Mesodermal cell (in vitro differentiated cells): Measurements from ENCODE around the gene EIF4E1B.

Source experiments
- H3K27ac ChIP-seq: 2 replicates; pipeline ENCODE4 v1.7.0; 2013; ENCODE audit warnings: mild to moderate bottlenecking, low read depth, low read length, moderate library complexity; ENCODE audit not compliant: severe bottlenecking
- H3K36me3 ChIP-seq: 2 replicates; pipeline ENCODE4 v1.7.1; 2013; ENCODE audit warnings: mild to moderate bottlenecking, low read length, moderate library complexity; ENCODE audit not compliant: control insufficient read depth, insufficient read depth
- H3K4me1 ChIP-seq: one replicate; pipeline ENCODE4 v1.7.1; 2013; ENCODE audit warnings: mild to moderate bottlenecking, low read length; ENCODE audit not compliant: insufficient read depth, control insufficient read depth, poor library complexity, severe bottlenecking
- H3K4me3 ChIP-seq: 2 replicates; pipeline ENCODE4 v1.7.0; 2013; ENCODE audit warnings: low read length, control low read depth, mild to moderate bottlenecking; ENCODE audit not compliant: insufficient read depth, poor library complexity, severe bottlenecking; ENCODE audit errors: extremely low read depth
- H3K9me3 ChIP-seq: 2 replicates; pipeline ENCODE4 v1.7.1; 2013; ENCODE audit warnings: mild to moderate bottlenecking, low read length, moderate library complexity; ENCODE audit not compliant: control insufficient read depth
- WGBS, 2 experiments: methylation state at CpG; one replicate each; pipeline ENCODE4 v1.1.5; 2013; ENCODE audit warnings: missing lambda C conversion rate in 2 of 2; ENCODE audit not compliant: insufficient coverage in 2 of 2; 5-methylcytosine and 5-hydroxymethylcytosine counted together

Gene EIF4E1B

DNA sequence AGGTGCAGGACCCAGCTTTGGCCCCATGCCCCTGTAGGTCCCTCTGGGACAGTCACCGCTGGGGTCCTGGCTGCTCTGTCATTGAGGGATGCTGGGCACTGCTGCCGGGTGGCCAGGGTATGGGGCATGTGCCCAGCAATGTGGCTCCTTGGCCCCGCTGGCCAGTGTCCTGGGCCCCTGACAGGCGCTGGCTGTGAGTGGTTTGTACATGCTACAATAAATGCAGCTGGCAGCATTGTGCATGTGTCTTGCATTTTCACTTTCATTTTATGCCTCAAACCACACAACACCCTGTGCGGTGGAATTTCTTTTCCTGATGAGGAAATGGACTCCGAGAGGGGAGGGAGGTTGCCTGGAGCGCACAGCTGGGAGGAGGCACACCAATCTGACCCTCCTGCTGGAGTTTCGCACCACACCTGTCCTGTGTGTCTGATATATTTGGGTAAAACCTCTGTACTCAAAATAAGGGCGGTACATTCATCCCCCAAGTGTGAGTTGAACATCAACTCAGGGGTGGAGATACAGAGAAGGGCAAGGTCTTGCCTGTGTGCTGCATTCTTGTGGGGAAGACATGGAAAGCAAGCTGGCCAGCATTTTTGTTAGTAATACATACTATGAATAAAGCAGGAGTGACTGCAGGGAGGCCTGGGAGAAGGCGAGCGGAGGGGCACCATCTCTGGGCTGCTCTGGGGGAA, 28.5 kb downstream of the EIF4E1B start:
- WGBS, 2 experiments: 88 to 89% methylated on average over 5 to 9 of the region's 11 CpGs

DNA sequence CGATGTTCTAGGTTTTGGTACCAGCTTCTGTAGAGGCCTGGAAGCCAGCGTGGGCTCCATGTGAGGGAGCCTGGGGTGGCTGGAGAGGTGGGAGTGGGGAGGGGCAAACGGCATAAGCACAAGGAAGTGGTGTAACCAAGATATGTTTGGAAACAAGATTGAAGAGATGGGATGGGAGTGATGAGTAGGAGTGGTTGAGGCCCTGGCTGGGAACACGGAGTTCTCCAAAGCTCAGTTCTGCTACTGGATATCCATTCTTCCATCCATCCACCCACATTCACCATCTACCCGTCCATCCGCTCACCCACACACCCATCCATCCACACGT, 29.0 kb downstream of the EIF4E1B start:
- WGBS, 2 experiments: 80 to 86% methylated on average over 3 to 6 of the region's 7 CpGs
- Histone ChIP-seq H3K4me1 (no peaks in the 10 kb centered on the region), H3K4me3 (no peak overlapping the region), H3K27ac (no peak overlapping the region), H3K36me3 (peaks cover 10% of the 10 kb centered on the region), H3K9me3 (no peaks in the 10 kb centered on the region)

More for the DNA sequence above, 28.5 kb downstream of the EIF4E1B start:
- H3K27ac ChIP-seq: no peak overlapping the region
- no peaks in the 10 kb centered on the region for H3K4me1 ChIP-seq
- H3K36me3 ChIP-seq: peaks cover 10% of the 10 kb centered on the region
- H3K4me3 ChIP-seq: no peak overlapping the region
- H3K9me3 ChIP-seq: no peaks in the 10 kb centered on the region

- H3K27ac ChIP-seq: no peak overlapping the region
- H3K9me3 ChIP-seq: no peaks in the 10 kb centered on the region
- 58 to 76% methylated on average over 2 to 3 of the region's 4 CpGs for WGBS, 2 experiments
- H3K36me3 ChIP-seq: peaks cover 10% of the 10 kb centered on the region
- no peaks in the 10 kb centered on the region for H3K4me1 ChIP-seq
- H3K4me3 ChIP-seq: no peak overlapping the region
Observed at GRCh38 chr5:176659860-176660461, 29.5 kb downstream of the EIF4E1B start.

DNA sequence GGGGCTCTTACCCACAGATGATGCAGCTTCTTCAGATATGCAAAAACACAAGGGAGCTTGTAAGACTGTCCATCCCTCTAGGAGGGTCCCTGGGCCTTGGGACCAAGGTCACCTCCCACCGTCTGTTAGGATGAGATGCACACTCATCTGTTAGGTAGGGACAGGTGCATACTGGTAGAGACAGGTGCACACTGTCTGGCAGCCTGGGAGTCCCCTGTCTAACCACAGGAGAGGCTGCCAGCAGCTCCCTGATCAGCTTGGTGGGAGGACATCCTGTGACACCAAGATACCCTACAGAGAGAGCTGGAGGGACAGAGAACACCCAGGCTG, 30.0 kb downstream of the EIF4E1B start:
- no peaks in the 10 kb centered on the region for H3K9me3 ChIP-seq
- 29 to 50% methylated on average over 1 of the region's 1 CpG for WGBS, 2 experiments
- H3K27ac ChIP-seq: no peak overlapping the region
- peaks cover 10% of the 10 kb centered on the region for H3K36me3 ChIP-seq
- no peak overlapping the region for H3K4me3 ChIP-seq
- H3K4me1 ChIP-seq: no peaks in the 10 kb centered on the region

DNA sequence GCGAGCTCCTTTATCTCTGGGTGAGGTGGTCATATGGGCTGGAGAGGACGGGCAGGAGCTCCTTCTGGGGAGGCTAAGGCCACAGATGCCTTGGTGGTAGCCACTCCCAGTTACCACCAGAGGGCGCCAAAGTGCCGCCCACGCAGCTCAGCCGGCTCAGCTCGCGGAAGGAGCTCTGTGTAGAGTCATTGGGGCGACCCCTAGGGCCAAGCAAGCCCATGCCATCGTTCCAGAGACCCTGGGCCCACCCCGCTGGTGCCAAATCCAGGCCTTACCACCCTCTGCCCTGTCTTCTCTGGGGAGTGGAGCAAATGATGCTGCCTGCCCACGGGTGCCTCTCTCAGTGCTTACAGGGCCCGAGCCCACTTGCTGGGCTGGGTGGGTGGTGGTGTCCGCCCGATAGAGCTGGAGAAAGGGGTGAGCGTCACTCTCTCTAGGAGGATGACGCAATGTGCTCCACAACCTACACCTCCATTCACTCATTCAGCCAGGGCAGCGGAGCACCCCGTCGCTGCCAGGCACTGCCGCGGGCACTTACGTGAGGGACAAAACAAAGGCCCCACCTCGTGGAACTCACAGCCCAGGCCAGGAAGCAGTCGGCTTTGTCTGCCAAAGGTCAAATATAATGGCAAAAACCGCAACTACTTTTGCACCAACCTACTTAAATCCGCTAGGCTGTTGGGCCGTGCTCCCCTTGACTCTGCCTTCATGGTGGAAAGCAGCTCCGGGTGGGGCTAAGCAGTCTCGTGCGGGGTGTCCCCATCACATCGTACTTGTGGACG, 30.6 kb downstream of the EIF4E1B start:
- Histone ChIP-seq H3K4me3 (no peak overlapping the region), H3K27ac (no peak overlapping the region), H3K36me3 (peaks cover 10% of the 10 kb centered on the region), H3K4me1 (no peaks in the 10 kb centered on the region), H3K9me3 (no peaks in the 10 kb centered on the region)
- 52 to 63% methylated on average over 22 to 31 of the region's 33 CpGs for WGBS, 2 experiments

- WGBS, 2 experiments: 91 to 98% methylated on average over 10 of the region's 10 CpGs
- H3K27ac ChIP-seq: no peak overlapping the region
- no peak overlapping the region for H3K4me3 ChIP-seq
Observed at GRCh38 chr5:176661676-176662075, 31.2 kb downstream of the EIF4E1B start.

GRCh38 chr5:176662371-176663333, 32.2 kb downstream of the EIF4E1B start:
- WGBS, 2 experiments: 85 to 93% methylated on average over 16 to 17 of the region's 21 CpGs

More at GRCh38 chr5:176661676-176662075, 31.2 kb downstream of the EIF4E1B start:
- Histone ChIP-seq H3K4me1 (no peaks in the 10 kb centered on the region), H3K9me3 (no peaks in the 10 kb centered on the region), H3K36me3 (peaks cover 9% of the 10 kb centered on the region)

GRCh38 chr5:176663566-176663965, 33.1 kb downstream of the EIF4E1B start:
- no peaks in the 10 kb centered on the region for H3K36me3 ChIP-seq

More at GRCh38 chr5:176662371-176663333, 32.2 kb downstream of the EIF4E1B start:
- Histone ChIP-seq H3K4me3 (no peak overlapping the region), H3K36me3 (no peaks in the 10 kb centered on the region), H3K27ac (no peak overlapping the region), H3K4me1 (no peaks in the 10 kb centered on the region), H3K9me3 (no peaks in the 10 kb centered on the region)

GRCh38 chr5:176664479-176664878, 34.0 kb downstream of the EIF4E1B start:
- WGBS, 2 experiments: 43 to 55% methylated on average over 4 of the region's 6 CpGs
- Histone ChIP-seq H3K36me3 (no peaks in the 10 kb centered on the region), H3K4me1 (no peaks in the 10 kb centered on the region), H3K4me3 (no peak overlapping the region), H3K9me3 (no peaks in the 10 kb centered on the region), H3K27ac (no peak overlapping the region)

More at GRCh38 chr5:176663566-176663965, 33.1 kb downstream of the EIF4E1B start:
- 92 to 93% methylated on average over 2 to 6 of the region's 10 CpGs for WGBS, 2 experiments
- no peaks in the 10 kb centered on the region for H3K4me1 ChIP-seq
- no peaks in the 10 kb centered on the region for H3K9me3 ChIP-seq
- H3K4me3 ChIP-seq: no peak overlapping the region
- no peak overlapping the region for H3K27ac ChIP-seq

DNA sequence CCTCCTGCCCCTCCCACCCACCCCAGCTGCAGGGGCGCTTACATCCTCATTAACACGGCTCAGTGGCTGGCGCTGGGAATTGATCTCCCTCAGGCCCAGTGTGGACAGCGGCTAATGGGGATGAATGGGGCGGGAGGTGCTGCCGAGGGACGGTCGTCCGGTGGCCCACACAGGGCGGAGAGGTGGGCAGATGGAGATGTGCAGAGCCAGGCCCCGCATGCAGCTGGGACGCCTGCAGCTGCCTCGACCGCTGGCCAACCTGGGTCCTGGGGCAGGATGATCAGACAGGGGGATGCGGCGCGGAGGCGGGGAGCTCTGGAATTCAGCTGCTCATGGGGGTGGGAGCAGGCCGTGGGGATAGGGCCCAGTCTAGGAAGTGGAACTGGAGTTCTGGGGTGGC, 34.4 kb downstream of the EIF4E1B start:
- Histone ChIP-seq H3K36me3 (no peaks in the 10 kb centered on the region), H3K9me3 (no peaks in the 10 kb centered on the region), H3K4me1 (no peaks in the 10 kb centered on the region), H3K27ac (no peak overlapping the region), H3K4me3 (no peak overlapping the region)
- WGBS, 2 experiments: 67% methylated on average over 14 to 17 of the region's 19 CpGs
